Cerebellar nuclear complex (tissue), 1 donor: ENCODE data around the gene WDR18.

Source experiments
- DNase-seq, 2 experiments: peaks; one replicate each; lab custom pipeline; 2025; lab: John Stamatoyannopoulos, UW

WDR18 gene

DNA sequence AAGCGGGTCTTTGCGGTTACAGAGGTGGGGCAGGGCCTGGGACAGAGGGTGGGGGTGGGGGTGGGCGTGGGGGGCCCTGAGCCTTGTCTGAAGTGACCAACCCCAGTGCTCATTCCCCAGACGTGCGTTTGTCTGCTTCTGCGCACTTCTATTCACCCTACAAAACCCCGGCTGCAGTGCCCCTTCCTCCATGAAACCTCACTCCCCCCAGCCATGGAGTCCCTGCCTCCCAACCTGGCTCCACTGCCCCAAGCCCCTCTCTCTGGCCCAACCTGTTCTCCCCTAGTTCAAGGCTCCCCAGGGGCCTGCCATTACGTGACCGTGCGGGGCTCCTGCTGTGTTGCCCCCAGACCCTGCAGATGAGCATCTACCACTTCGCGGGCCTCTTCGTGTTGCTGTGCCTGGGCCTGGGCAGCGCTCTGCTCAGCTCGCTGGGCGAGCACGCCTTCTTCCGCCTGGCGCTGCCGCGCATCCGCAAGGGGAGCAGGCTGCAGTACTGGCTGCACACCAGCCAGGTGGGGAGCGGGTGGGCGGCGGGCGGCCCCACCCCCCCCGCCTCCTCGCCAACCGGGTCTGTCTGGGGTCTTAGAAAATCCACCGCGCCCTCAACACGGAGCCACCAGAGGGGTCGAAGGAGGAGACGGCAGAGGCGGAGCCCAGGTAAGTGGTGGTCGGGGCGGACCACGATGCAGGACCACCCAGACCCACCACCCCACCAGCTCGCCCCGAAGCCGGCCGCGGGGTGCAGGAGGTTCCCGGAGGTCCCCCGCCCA lies 24.3 kb downstream of the WDR18 start:
- no peak for DNase-seq

GRCh38 chr19:1009041-1009980 lies 25.2 kb downstream of the WDR18 start:
- DNase-seq: no peak

DNA sequence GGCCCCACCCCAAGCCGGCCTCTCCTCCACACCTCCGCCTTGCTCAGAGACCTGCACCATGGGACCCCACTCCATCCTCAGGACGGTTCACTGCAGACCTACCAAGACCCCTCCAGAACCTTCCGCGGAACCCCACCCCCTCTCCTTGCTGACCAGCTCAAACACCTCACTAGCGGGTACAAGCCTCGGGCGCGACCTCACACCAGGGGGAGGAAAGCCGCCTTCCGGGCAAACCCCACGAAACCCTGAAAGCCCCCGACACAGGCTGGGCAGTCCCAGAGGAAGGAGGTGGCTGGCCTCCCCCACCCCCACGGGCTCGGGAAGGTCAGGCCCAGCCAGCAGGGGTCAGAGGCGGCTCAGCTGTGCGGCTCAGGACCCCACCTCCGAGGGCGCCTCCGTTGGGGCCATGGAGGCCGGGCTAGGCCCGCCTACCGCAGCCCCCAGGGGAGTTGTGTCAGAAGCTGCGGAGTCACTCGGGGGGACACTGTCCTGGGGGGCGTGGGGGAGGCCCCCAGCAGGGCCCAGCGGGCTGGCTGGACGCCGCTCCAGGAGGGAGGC lies 25.9 kb downstream of the WDR18 start:
- DNase-seq: no peak

DNA sequence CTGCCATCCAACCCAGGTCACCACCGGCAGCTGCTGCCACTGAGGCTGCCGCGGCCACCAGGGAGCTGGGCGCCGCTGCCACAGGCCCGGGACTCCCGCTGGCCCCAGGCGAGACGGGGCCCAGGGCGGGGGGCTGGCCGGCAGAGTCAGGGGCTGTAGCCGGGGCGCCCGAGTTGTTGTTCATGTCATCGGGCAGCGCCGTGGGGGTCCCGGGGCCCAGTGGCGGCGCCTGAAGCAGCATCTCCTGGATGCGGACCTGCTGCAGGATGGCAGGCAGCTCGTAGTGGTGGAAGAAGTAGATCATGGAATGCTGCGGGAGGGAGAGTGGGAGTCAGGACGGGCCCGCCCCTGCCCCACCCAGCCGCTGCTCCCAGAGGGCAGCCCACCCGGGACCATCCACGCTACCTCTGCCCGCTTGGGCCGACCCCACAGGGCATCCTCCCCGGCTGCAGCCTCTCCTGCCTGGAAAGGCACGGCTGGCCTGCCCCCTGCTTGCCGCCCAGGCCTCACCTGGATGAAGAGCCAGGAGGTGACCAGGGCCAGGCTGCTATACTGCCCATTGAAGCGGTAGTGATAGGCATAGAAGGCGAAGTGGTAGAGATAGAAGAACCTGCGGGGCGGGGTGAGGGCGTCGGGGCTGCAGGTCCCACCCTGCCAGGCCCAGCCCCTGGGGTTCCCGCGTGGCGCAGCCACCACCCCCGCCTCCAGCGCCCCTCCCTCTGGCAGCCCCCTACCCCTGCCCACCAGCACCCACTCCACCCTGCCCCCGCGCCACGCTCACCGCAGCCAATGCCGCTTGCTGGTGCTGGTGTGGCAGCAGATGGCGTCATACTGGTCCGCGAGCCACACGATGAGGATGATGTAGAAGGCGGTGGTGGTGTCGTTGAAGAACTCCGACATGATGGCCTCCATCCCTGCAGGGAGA lies 26.7 kb downstream of the WDR18 start:
- DNase-seq: no peak

- no peak for DNase-seq
Observed at GRCh38 chr19:1011831-1012333, 27.7 kb downstream of the WDR18 start.

GRCh38 chr19:1012334-1012733 lies 28.2 kb downstream of the WDR18 start:
- DNase-seq: no peak

DNA sequence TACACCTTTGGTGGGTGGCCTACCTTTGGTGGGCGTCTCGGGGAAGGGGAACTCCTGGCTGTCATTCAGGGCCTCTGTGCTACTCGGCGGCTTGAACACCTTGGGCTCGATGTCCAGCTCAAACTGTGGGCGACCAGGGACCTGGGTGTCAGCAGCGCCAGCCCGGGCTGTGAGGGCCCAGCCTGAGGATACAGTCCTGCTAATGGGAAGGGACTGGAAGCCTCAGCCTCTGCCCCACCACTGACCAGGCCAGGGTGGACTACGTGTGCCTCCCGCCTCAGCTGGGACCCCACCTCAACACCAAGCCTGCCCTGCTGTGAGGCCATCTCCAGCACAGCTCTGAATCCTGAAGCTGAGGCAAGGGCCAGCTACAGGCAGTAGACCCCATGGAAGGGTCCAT lies 29.1 kb downstream of the WDR18 start:
- DNase-seq: no peak

GRCh38 chr19:1014161-1015060 lies 30.3 kb downstream of the WDR18 start:
- DNase-seq: no peak

DNA sequence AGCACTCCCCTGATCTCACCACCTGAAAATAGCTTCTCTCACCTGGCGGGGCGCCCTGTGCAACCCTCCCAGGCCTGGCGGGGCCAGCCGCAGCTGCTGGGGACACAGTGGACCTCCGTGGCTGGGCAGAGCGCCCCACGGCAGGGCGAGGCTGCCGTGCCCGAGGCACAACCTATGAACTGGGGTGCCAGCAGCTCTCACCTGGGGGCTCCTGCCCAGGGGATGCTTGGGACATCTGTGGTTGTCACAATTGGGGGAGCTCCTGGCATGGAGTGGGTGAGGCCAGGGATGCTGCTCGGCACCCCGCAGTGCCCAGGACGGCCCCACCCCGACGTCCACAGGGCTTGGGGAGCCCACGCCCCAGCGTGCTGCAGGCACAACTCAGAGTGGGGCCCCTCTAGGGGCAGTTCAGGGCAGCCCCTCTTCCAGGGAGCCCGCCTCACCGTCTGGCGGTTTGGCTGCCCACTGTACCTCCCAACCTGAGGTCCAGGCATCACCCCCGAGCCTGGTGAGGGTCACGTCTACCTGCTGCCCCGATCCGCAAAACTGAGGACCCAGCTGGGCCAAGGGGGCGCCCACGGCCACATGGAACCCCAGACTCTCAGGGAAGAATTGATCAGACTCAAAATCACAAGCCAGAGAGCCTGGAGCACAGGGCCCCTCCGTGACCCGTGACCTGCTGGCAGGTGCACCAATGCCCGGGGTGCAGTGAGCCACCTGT lies 31.1 kb downstream of the WDR18 start:
- DNase-seq: no peak

- DNase-seq: no peak
Observed at GRCh38 chr19:1015782-1016646, 31.9 kb downstream of the WDR18 start.

DNA sequence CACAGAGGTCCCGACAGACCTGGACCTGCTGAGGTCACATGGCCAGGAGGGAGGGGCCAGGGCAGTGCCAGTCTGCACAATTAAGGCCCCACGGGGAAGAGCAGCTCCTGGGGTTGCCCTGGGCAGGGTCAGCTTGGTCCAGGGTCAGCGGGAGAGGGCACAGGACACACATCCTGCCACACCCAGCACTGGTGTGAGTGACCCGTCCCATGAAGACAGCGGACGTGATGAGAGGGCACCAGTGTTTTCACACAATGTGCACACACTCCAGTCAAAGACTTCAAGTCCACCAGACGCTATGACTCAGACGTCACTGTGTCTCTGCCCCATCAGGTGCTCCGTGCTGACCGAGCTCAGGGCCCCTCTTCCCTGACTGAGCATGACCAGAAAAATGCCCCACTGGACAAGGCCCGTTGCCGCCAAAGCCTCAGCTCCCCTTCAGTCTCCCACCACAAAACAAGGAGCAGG lies 32.5 kb downstream of the WDR18 start:
- DNase-seq: no peak

DNA sequence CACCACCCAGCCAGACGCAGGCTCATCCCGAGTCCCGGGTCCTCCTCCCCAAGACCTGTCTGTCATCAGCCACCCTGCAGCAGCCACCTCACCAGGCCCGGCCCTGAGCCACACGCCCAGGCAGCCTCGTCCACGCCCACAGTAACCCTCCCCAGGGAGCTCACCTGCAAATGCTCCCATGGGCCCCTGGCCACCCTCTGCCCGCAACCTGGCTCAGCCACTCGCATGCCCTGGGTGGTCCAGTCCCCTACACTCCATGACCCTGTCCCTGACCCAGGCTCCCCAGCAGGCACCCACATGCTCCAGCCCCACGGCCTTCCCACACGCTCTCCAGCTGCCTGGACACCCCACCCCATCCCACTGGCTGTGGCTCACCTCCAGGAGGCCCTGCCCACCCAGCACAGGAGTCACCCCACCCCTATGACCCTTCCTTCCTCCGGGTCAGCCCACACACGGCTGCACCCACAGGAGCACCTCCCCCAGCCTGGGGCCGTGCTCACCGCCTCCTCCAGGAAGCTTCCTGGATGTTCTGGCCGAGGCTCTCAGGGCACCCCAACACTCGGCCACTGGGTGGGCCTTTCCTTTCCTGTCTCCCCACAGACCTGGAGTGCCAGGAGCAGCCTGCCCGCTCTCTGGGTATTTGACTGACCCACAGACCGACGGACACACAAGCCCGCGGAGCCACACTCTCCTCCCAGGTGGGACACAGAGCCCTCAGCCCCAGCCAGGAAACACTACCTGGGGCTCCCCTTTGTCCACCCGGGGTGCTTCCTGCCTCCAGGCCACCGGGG lies 33.2 kb downstream of the WDR18 start:
- DNase-seq: no peak

DNA sequence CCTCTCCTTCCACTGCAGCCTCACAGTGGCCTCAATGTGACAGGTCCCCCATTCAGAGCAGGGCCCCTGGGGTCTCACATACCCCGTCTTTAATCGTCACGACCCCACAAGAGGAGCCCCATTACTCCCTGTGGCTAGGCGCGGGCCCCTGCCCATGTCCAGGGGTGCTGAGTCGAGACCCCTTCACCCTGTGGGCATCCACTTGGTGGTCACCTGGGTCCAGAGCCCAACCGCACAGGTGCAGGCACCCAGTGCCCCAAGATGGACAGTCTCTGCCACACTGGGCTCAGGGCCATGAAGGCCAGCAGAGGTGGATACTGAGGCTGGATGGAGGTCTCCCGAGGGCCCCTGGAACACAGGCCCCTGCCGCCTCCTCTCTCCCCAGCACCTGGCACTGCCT lies 33.8 kb downstream of the WDR18 start:
- DNase-seq: no peak

DNA sequence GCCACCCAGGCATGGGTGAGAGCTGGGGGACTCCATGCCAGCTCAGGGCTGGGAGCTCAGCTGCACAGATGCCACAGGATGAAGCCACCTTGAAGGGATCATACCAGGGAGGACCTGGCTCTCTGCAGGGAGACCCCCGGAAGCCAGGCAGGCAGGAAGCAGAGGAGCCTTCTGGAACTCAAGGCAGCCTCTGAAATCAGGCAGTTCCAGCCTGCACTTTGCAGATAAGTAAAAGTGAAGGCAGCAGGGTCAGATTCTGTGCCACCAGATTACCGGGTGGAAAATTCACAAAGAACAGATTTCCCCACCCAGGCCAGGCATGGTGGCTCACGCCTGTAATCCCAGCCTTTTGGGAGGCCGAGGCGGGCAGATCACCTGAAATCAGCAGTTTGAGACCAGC lies 34.2 kb downstream of the WDR18 start:
- DNase-seq: no peak

DNA sequence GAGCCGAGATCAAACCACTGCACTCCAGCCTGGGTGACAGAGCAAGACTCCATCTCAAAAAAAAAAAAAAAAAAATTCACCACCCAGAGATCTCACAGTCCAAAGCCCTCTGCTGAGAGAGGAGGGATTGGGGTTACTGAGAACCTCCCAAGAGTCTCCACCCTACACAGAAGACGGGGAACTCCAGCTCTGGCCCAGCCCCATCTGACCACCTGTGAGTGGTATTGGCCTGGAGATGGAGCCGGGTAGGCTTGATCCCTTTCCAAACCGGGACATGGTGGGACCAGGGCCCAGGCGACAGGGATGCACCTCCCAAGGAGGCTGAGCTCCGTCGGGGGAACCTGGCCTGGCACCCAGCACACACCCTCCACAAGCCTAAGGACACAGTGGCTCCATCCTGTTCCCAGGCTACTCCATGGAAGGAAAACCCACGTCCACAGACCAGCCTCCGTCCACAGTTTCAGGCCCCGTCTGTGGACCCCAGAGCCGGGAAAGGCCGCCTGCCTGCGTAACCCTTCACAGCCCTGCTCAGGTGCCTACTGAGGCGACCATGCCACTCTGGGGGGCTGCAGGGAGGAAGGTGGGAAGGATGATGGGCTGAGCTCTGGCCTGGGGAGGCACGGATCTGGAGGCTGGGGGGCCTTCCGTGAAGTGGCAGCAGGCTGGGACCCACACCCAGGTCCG lies 34.9 kb downstream of the WDR18 start:
- no peak for DNase-seq

GRCh38 chr19:1019616-1019961 lies 35.4 kb downstream of the WDR18 start:
- no peak for DNase-seq
